OCI-LY3 (cell line): Measurements from ENCODE around the gene PPP1R1B.
A peak's percentile ranks its signal among the peaks of the same experiment; 100 is the strongest.

Experiments
- EZH2phosphoT487 ChIP-seq: fragments of 200-600 bp; shearing (Covaris generic); IDR thresholded peaks from 2 replicates; pipeline ENCODE4 v1.6.1; 2018; ENCODE audit warnings: antibody characterized with exemption, mixed run types, low read depth
- TF ChIP-seq, protein P1 (sequence below): fragments of 200-600, 300-600 bp; sonication (generic); IDR thresholded peaks from 2 replicates; pipeline ENCODE4 v1.5.1; 2014; ENCODE audit warnings: antibody characterized with exemption, low read length, low read depth

DNA sequence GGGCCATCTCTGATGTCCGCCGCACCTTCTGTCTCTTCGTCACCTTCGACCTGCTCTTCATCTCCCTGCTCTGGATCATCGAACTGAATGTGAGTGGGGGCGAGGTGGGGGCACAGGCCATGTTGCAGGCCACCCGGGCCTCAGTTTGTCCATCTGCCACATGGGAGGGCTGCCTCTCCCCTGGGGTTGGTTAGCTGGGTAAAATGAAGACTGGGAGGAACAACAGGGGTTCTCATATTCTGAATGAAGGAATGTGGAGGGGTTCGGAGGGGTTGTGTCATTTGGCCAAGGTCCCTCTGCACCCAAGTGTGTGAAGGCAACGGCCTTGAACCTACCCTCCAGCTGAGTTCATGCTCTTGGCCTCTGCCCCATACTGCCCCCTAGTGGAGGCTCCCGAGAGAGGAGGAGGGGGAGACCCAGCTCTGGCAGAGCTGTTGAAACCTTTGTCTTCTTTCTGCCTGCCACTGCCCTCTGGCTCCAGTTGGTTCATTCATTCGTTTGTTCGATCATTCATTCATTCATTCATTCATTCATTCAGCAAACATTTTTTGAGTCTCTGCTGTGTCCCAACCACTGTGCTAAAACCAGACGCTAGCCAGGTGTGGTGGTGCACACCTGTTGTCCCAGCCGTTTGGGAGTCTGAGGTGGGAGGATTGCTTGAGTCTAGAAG lies 27.0 kb downstream of the PPP1R1B start:
- TF ChIP-seq, protein P1, sequence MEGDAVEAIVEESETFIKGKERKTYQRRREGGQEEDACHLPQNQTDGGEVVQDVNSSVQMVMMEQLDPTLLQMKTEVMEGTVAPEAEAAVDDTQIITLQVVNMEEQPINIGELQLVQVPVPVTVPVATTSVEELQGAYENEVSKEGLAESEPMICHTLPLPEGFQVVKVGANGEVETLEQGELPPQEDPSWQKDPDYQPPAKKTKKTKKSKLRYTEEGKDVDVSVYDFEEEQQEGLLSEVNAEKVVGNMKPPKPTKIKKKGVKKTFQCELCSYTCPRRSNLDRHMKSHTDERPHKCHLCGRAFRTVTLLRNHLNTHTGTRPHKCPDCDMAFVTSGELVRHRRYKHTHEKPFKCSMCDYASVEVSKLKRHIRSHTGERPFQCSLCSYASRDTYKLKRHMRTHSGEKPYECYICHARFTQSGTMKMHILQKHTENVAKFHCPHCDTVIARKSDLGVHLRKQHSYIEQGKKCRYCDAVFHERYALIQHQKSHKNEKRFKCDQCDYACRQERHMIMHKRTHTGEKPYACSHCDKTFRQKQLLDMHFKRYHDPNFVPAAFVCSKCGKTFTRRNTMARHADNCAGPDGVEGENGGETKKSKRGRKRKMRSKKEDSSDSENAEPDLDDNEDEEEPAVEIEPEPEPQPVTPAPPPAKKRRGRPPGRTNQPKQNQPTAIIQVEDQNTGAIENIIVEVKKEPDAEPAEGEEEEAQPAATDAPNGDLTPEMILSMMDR: peak; percentile 90
- no peak for TF ChIP-seq EZH2phosphoT487
